GM12865 (cell line): ENCODE data around the gene HRH2.

Source experiments
- DNase-seq: peaks from one replicate; pipeline ENCODE4 v3.0.0; 2010; ENCODE audit warnings: low read depth
- H3K4me3 ChIP-seq: 2 replicates; pipeline ENCODE4 v1.5.1; 2011; ENCODE audit warnings: mild to moderate bottlenecking, low read depth, low read length, control low read depth
- CTCF ChIP-seq: IDR thresholded peaks from 2 replicates; pipeline ENCODE4 v1.5.1; 2011; ENCODE audit warnings: low read length, control low read depth, low read depth, inconsistent platforms; ENCODE audit not compliant: insufficient read depth; ENCODE audit errors: missing control alignments

The HRH2 gene

GRCh38 chr5:175690025-175690424, 32.2 kb downstream of the HRH2 start:
- TF ChIP-seq CTCF = no peak
- DNase-seq = no peak
- H3K4me3 ChIP-seq = no peak overlapping the region

- DNase-seq = no peak
- no peak for TF ChIP-seq CTCF
- no peak overlapping the region for H3K4me3 ChIP-seq
These were observed 32.7 kb downstream of the HRH2 start for GRCh38 chr5:175690586-175690985.

- H3K4me3 ChIP-seq = no peak overlapping the region
- TF ChIP-seq CTCF = no peak
- no peak for DNase-seq
These were observed 33.9 kb downstream of the HRH2 start for GRCh38 chr5:175691761-175692160.

GRCh38 chr5:175692235-175692995, 34.5 kb downstream of the HRH2 start:
- DNase-seq = no peak

GRCh38 chr5:175692996-175693710, 35.3 kb downstream of the HRH2 start:
- no peak overlapping the region for H3K4me3 ChIP-seq
- no peak for TF ChIP-seq CTCF

More at GRCh38 chr5:175692235-175692995, 34.5 kb downstream of the HRH2 start:
- TF ChIP-seq CTCF = no peak
- H3K4me3 ChIP-seq = no peak overlapping the region

GRCh38 chr5:175693741-175694140, 35.9 kb downstream of the HRH2 start:
- no peak for DNase-seq
- no peak for TF ChIP-seq CTCF
- no peak overlapping the region for H3K4me3 ChIP-seq

More at GRCh38 chr5:175692996-175693710, 35.3 kb downstream of the HRH2 start:
- DNase-seq = no peak
